ENCODE results near the gene MYOZ2.

MYOZ2 gene

GRCh38 chr4:119229908-119230687, 94.5 kb downstream of the MYOZ2 start:
- H3K9me3 ChIP-seq (ENCODE audit: insufficient read depth, low read depth, low read length), result no peaks in the 10 kb centered on the region
- no peak overlapping the region for H3K27ac ChIP-seq (ENCODE audit: low read length)
- H3K4me1 ChIP-seq (ENCODE audit: insufficient read depth, low read length), result no peaks in the 10 kb centered on the region
- no peaks in the 10 kb centered on the region for H3K36me3 ChIP-seq (ENCODE audit: insufficient read depth, low read depth, low read length)
- H3K4me3 ChIP-seq (ENCODE audit: low read length), result no peak overlapping the region
- H3K27me3 ChIP-seq (ENCODE audit: insufficient read depth, low read length), result no peaks in the 10 kb centered on the region
- no peak overlapping the region for H3K9ac ChIP-seq (ENCODE audit: low read depth, low read length)

GRCh38 chr4:119231491-119231890, 95.9 kb downstream of the MYOZ2 start:
- Histone ChIP-seq H3K36me3 (ENCODE audit: insufficient read depth, low read depth, low read length) (no peaks in the 10 kb centered on the region; the same call in 1 of the 2 replicates), H3K9ac (ENCODE audit: low read depth, low read length) (no peak overlapping the region), H3K4me1 (ENCODE audit: insufficient read depth, low read length) (no peaks in the 10 kb centered on the region), H3K9me3 (ENCODE audit: insufficient read depth, low read depth, low read length) (no peaks in the 10 kb centered on the region), H3K4me3 (ENCODE audit: low read length) (no peak overlapping the region), H3K27ac (ENCODE audit: low read length) (no peak overlapping the region), H3K27me3 (ENCODE audit: insufficient read depth, low read length) (no peaks in the 10 kb centered on the region)

DNA sequence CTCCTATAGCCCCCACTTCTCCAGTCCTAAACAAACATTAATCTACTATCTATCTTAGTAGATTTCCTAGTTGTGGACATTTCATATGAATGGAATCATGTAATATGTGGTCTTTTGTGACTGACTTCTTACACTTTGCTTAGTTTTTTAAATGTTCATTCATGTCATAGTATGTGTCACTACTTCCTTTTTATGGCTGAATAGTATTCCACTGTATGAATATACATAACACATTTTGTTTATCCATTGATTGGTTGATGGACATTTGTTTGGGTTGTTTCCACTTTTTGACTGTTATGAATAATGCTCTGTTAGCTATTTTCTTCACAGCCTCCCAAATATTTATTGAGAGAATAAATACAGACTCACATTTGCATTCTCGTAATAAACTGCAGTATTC, 96.7 kb downstream of the MYOZ2 start:
- Histone ChIP-seq H3K9me3 (ENCODE audit: insufficient read depth, low read depth, low read length) (no peaks in the 10 kb centered on the region), H3K36me3 (ENCODE audit: insufficient read depth, low read depth, low read length) (no peaks in the 10 kb centered on the region; the same call in 1 of the 2 replicates), H3K4me1 (ENCODE audit: insufficient read depth, low read length) (no peaks in the 10 kb centered on the region), H3K27me3 (ENCODE audit: insufficient read depth, low read length) (no peaks in the 10 kb centered on the region), H3K4me3 (ENCODE audit: low read length) (no peak overlapping the region), H3K9ac (ENCODE audit: low read depth, low read length) (no peak overlapping the region), H3K27ac (ENCODE audit: low read length) (no peak overlapping the region)

GRCh38 chr4:119233191-119233590, 97.6 kb downstream of the MYOZ2 start:
- Histone ChIP-seq H3K9me3 (ENCODE audit: insufficient read depth, low read depth, low read length) (no peaks in the 10 kb centered on the region), H3K4me3 (ENCODE audit: low read length) (no peak overlapping the region), H3K36me3 (ENCODE audit: insufficient read depth, low read depth, low read length) (no peaks in the 10 kb centered on the region; the same call in 1 of the 2 replicates), H3K4me1 (ENCODE audit: insufficient read depth, low read length) (peaks cover 7% of the 10 kb centered on the region), H3K9ac (ENCODE audit: low read depth, low read length) (no peak overlapping the region), H3K27ac (ENCODE audit: low read length) (no peak overlapping the region), H3K27me3 (ENCODE audit: insufficient read depth, low read length) (no peaks in the 10 kb centered on the region)

- no peaks in the 10 kb centered on the region; the same call in 1 of the 2 replicates for H3K36me3 ChIP-seq (ENCODE audit: insufficient read depth, low read depth, low read length)
These were observed 98.1 kb downstream of the MYOZ2 start for GRCh38 chr4:119233750-119234149.

DNA sequence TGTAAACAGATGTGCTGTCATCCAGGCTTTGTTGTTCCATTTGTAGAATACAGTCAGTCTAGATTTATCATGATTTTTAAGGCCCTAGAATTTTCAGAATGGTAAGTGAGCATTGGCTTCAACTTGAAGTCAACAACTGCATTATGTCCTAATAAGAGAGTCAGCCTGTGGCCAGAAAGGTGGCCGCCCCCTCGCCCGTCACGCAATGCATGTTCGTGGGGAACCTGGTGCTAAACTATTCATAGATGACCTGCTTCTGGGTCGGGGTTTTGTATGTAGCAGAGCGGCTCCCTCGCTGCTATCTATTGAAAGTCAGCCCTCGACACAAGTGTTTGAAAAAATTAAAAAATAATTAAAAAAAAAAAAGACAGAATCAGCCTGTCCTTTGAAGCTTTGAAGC, 101.6 kb downstream of the MYOZ2 start:
- no peak overlapping the region for H3K4me3 ChIP-seq (ENCODE audit: low read length)

More at GRCh38 chr4:119233750-119234149, 98.1 kb downstream of the MYOZ2 start:
- no peaks in the 10 kb centered on the region for H3K9me3 ChIP-seq (ENCODE audit: insufficient read depth, low read depth, low read length)
- H3K9ac ChIP-seq (ENCODE audit: low read depth, low read length), result no peak overlapping the region
- no peak overlapping the region for H3K4me3 ChIP-seq (ENCODE audit: low read length)
- no peaks in the 10 kb centered on the region for H3K27me3 ChIP-seq (ENCODE audit: insufficient read depth, low read length)
- peaks cover 10% of the 10 kb centered on the region for H3K4me1 ChIP-seq (ENCODE audit: insufficient read depth, low read length)
- H3K27ac ChIP-seq (ENCODE audit: low read length), result no peak overlapping the region

More for the DNA sequence above, 101.6 kb downstream of the MYOZ2 start:
- Histone ChIP-seq H3K9ac (ENCODE audit: low read depth, low read length) (no peak overlapping the region), H3K27me3 (ENCODE audit: insufficient read depth, low read length) (no peaks in the 10 kb centered on the region), H3K36me3 (ENCODE audit: insufficient read depth, low read depth, low read length) (peaks cover 6% of the 10 kb centered on the region), H3K4me1 (ENCODE audit: insufficient read depth, low read length) (peaks cover 28% of the 10 kb centered on the region), H3K27ac (ENCODE audit: low read length) (no peak overlapping the region), H3K9me3 (ENCODE audit: insufficient read depth, low read depth, low read length) (no peaks in the 10 kb centered on the region)

Measured in iPS-20b (cell line).